NCI-H460 (cell line): ENCODE results near the gene SMAD9. TPM values are rescaled to one million over a fixed set of nuclear protein-coding genes. Genes with fewer than 3 reads are reported as not detected.

Experiments used
- DNase-seq: peaks from one replicate; pipeline ENCODE4 v3.0.0-alpha.2; 2016; ENCODE audit warnings: low read depth; ENCODE audit errors: extremely low read depth
- total RNA-seq: library from RNA; depleted of rRNA; stranded (reverse); fragments of >200 nt; shearing (Covaris generic); gene quantifications from 2 replicates; pipeline ENCODE4 v1.2.3, GENCODE V29; 2014

Gene SMAD9
- total RNA-seq, 1 experiment from 2014 or later = 1.2 TPM

- DNase-seq = no peak
These were observed 49.9 kb downstream of the SMAD9 start for GRCh38 chr13:36870050-36870692.

- no peak for DNase-seq
These were observed 53.8 kb downstream of the SMAD9 start for GRCh38 chr13:36866232-36866631.

GRCh38 chr13:36865265-36865664, 54.8 kb downstream of the SMAD9 start:
- no peak for DNase-seq

- DNase-seq = no peak
These were observed 57.3 kb downstream of the SMAD9 start for GRCh38 chr13:36862722-36863121.

GRCh38 chr13:36862002-36862685, 57.9 kb downstream of the SMAD9 start:
- DNase-seq = no peak

GRCh38 chr13:36859259-36859658, 60.8 kb downstream of the SMAD9 start:
- no peak for DNase-seq

- DNase-seq = peak; percentile 47
These were observed 61.7 kb downstream of the SMAD9 start for GRCh38 chr13:36858290-36858689.

- no peak for DNase-seq
These were observed 62.8 kb downstream of the SMAD9 start for GRCh38 chr13:36857253-36857652.

- DNase-seq = no peak
These were observed 69.1 kb downstream of the SMAD9 start for GRCh38 chr13:36850790-36851438.

GRCh38 chr13:36848199-36848982, 71.6 kb downstream of the SMAD9 start:
- DNase-seq = no peak

- DNase-seq = no peak
These were observed 72.4 kb downstream of the SMAD9 start for GRCh38 chr13:36847606-36848005.

GRCh38 chr13:36841391-36841790, 78.6 kb downstream of the SMAD9 start:
- no peak for DNase-seq

GRCh38 chr13:36840718-36841250, 79.3 kb downstream of the SMAD9 start:
- no peak for DNase-seq

- no peak for DNase-seq
These were observed 80.1 kb downstream of the SMAD9 start for GRCh38 chr13:36839981-36840380.

GRCh38 chr13:36839281-36839680, 80.8 kb downstream of the SMAD9 start:
- no peak for DNase-seq

GRCh38 chr13:36837354-36838092, 82.5 kb downstream of the SMAD9 start:
- no peak for DNase-seq

GRCh38 chr13:36834299-36834698, 85.7 kb downstream of the SMAD9 start:
- no peak for DNase-seq

GRCh38 chr13:36831291-36831690, 88.7 kb downstream of the SMAD9 start:
- DNase-seq = no peak

GRCh38 chr13:36829753-36830152, 90.3 kb downstream of the SMAD9 start:
- DNase-seq = no peak

- DNase-seq = no peak
These were observed 97.3 kb downstream of the SMAD9 start for GRCh38 chr13:36822785-36823184.
